ENCODE data around the gene TMEM86B. TPM values are rescaled to one million over a fixed set of nuclear protein-coding genes. Genes with fewer than 3 reads are reported as not detected.

Gene TMEM86B
- total and polyA plus RNA-seq, 2 experiments from 2014 or later, result 1.1 to 3.2 TPM

DNA sequence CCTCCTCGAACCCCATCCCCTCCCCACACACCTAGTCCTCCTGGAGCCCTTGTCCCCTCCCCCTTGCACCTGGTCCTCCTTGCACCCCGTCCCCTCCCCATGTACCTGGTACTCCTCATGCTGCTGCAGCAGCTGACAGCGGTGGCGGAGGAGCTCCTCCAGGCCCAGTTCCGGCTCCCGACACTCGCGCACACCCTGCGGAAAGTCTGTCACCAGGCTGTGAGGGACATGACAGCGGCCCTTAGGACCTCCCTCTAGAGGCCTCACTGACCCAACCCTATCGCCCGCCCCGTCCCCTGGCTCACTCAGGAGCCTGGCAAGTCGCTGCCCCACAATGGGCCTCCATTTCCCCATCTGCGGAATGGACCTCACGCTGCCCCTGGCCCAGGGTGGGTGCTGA, 36.6 kb upstream of the TMEM86B start:
- ATAC-seq, result no peak

More for the DNA sequence above, 36.6 kb upstream of the TMEM86B start:
- H3K27ac Mint-ChIP-seq, result no peak overlapping the region
- H3K27me3 ChIP-seq (ENCODE audit: insufficient read depth), result no peaks in the 10 kb centered on the region
- DNase-seq (ENCODE audit: low spot score), result no peak
- no peaks in the 10 kb centered on the region for H3K36me3 ChIP-seq (ENCODE audit: insufficient read depth)
- 0 out of 2 replicates have a peak, but pooled peaks cover 4% of the 10 kb centered on the region for H3K79me2 ChIP-seq (replicated peaks; ENCODE audit: insufficient read depth)
- TF ChIP-seq ZNF114 (CRISPR knock-in tag; IDR thresholded peaks at IDR 0.05) (no peak), POLR2AphosphoS5 (IDR thresholded peaks at IDR 0.05; ENCODE audit: low read depth) (no peak), EZH2 (IDR thresholded peaks at IDR 0.05; ENCODE audit: low read depth, unreplicated experiment) (no peak), NANOG (IDR thresholded peaks at IDR 0.05; ENCODE audit: borderline replicate concordance) (no peak), ZNF331 (CRISPR knock-in tag; IDR thresholded peaks at IDR 0.05; ENCODE audit: low read depth) (no peak), CREB1 (CRISPR knock-in tag; IDR thresholded peaks at IDR 0.05; ENCODE audit: low read depth) (no peak), EZH2phosphoT487 (IDR thresholded peaks at IDR 0.05; ENCODE audit: unreplicated experiment) (no peak), JUNB (IDR thresholded peaks at IDR 0.05; ENCODE audit: unreplicated experiment) (no peak), STAT1 (IDR thresholded peaks at IDR 0.05; ENCODE audit: unreplicated experiment) (no peak)
- TF ChIP-seq, protein P1, sequence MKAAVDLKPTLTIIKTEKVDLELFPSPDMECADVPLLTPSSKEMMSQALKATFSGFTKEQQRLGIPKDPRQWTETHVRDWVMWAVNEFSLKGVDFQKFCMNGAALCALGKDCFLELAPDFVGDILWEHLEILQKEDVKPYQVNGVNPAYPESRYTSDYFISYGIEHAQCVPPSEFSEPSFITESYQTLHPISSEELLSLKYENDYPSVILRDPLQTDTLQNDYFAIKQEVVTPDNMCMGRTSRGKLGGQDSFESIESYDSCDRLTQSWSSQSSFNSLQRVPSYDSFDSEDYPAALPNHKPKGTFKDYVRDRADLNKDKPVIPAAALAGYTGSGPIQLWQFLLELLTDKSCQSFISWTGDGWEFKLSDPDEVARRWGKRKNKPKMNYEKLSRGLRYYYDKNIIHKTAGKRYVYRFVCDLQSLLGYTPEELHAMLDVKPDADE (IDR thresholded peaks at IDR 0.05), result no peak
- TF ChIP-seq, protein P2, sequence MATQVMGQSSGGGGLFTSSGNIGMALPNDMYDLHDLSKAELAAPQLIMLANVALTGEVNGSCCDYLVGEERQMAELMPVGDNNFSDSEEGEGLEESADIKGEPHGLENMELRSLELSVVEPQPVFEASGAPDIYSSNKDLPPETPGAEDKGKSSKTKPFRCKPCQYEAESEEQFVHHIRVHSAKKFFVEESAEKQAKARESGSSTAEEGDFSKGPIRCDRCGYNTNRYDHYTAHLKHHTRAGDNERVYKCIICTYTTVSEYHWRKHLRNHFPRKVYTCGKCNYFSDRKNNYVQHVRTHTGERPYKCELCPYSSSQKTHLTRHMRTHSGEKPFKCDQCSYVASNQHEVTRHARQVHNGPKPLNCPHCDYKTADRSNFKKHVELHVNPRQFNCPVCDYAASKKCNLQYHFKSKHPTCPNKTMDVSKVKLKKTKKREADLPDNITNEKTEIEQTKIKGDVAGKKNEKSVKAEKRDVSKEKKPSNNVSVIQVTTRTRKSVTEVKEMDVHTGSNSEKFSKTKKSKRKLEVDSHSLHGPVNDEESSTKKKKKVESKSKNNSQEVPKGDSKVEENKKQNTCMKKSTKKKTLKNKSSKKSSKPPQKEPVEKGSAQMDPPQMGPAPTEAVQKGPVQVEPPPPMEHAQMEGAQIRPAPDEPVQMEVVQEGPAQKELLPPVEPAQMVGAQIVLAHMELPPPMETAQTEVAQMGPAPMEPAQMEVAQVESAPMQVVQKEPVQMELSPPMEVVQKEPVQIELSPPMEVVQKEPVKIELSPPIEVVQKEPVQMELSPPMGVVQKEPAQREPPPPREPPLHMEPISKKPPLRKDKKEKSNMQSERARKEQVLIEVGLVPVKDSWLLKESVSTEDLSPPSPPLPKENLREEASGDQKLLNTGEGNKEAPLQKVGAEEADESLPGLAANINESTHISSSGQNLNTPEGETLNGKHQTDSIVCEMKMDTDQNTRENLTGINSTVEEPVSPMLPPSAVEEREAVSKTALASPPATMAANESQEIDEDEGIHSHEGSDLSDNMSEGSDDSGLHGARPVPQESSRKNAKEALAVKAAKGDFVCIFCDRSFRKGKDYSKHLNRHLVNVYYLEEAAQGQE (IDR thresholded peaks at IDR 0.05; ENCODE audit: unreplicated experiment), result no peak
- TF ChIP-seq, protein P3, sequence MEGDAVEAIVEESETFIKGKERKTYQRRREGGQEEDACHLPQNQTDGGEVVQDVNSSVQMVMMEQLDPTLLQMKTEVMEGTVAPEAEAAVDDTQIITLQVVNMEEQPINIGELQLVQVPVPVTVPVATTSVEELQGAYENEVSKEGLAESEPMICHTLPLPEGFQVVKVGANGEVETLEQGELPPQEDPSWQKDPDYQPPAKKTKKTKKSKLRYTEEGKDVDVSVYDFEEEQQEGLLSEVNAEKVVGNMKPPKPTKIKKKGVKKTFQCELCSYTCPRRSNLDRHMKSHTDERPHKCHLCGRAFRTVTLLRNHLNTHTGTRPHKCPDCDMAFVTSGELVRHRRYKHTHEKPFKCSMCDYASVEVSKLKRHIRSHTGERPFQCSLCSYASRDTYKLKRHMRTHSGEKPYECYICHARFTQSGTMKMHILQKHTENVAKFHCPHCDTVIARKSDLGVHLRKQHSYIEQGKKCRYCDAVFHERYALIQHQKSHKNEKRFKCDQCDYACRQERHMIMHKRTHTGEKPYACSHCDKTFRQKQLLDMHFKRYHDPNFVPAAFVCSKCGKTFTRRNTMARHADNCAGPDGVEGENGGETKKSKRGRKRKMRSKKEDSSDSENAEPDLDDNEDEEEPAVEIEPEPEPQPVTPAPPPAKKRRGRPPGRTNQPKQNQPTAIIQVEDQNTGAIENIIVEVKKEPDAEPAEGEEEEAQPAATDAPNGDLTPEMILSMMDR (conservative IDR thresholded peaks at IDR 0.05; ENCODE audit: low read depth in 2 of 2), result no peak
- TF ChIP-seq, protein P4, sequence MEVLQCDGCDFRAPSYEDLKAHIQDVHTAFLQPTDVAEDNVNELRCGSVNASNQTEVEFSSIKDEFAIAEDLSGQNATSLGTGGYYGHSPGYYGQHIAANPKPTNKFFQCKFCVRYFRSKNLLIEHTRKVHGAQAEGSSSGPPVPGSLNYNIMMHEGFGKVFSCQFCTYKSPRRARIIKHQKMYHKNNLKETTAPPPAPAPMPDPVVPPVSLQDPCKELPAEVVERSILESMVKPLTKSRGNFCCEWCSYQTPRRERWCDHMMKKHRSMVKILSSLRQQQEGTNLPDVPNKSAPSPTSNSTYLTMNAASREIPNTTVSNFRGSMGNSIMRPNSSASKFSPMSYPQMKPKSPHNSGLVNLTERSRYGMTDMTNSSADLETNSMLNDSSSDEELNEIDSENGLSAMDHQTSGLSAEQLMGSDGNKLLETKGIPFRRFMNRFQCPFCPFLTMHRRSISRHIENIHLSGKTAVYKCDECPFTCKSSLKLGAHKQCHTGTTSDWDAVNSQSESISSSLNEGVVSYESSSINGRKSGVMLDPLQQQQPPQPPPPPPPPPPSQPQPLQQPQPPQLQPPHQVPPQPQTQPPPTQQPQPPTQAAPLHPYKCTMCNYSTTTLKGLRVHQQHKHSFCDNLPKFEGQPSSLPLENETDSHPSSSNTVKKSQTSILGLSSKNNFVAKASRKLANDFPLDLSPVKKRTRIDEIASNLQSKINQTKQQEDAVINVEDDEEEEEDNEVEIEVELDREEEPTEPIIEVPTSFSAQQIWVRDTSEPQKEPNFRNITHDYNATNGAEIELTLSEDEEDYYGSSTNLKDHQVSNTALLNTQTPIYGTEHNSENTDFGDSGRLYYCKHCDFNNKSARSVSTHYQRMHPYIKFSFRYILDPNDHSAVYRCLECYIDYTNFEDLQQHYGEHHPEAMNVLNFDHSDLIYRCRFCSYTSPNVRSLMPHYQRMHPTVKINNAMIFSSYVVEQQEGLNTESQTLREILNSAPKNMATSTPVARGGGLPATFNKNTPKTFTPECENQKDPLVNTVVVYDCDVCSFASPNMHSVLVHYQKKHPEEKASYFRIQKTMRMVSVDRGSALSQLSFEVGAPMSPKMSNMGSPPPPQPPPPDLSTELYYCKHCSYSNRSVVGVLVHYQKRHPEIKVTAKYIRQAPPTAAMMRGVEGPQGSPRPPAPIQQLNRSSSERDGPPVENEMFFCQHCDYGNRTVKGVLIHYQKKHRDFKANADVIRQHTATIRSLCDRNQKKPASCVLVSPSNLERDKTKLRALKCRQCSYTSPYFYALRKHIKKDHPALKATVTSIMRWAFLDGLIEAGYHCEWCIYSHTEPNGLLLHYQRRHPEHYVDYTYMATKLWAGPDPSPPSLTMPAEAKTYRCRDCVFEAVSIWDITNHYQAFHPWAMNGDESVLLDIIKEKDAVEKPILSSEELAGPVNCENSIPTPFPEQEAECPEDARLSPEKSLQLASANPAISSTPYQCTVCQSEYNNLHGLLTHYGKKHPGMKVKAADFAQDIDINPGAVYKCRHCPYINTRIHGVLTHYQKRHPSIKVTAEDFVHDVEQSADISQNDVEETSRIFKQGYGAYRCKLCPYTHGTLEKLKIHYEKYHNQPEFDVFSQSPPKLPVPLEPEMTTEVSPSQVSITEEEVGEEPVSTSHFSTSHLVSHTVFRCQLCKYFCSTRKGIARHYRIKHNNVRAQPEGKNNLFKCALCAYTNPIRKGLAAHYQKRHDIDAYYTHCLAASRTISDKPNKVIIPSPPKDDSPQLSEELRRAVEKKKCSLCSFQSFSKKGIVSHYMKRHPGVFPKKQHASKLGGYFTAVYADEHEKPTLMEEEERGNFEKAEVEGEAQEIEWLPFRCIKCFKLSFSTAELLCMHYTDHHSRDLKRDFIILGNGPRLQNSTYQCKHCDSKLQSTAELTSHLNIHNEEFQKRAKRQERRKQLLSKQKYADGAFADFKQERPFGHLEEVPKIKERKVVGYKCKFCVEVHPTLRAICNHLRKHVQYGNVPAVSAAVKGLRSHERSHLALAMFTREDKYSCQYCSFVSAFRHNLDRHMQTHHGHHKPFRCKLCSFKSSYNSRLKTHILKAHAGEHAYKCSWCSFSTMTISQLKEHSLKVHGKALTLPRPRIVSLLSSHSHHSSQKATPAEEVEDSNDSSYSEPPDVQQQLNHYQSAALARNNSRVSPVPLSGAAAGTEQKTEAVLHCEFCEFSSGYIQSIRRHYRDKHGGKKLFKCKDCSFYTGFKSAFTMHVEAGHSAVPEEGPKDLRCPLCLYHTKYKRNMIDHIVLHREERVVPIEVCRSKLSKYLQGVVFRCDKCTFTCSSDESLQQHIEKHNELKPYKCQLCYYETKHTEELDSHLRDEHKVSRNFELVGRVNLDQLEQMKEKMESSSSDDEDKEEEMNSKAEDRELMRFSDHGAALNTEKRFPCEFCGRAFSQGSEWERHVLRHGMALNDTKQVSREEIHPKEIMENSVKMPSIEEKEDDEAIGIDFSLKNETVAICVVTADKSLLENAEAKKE (CRISPR knock-in tag; IDR thresholded peaks at IDR 0.05), result no peak
- no peak overlapping the region for H3K4me3 Mint-ChIP-seq
- H3K4me2 ChIP-seq, result no peak overlapping the region
- H3K4me1 ChIP-seq (ENCODE audit: insufficient read depth), result peaks cover 4% of the 10 kb centered on the region
- 0 out of 2 replicates have a peak, but pooled peaks cover 4% of the 10 kb centered on the region for H3K9me2 ChIP-seq (ENCODE audit: insufficient read depth)
- peaks cover 15% of the 10 kb centered on the region for H3K36me3 Mint-ChIP-seq (ENCODE audit: low read depth)
- H3K9me3 Mint-ChIP-seq, result peaks cover 11% of the 10 kb centered on the region
- no peak overlapping the region for H3K4me3 ChIP-seq
- H2AFZ ChIP-seq, result no peak overlapping the region
- H3K27ac ChIP-seq (ENCODE audit: low read depth), result no peak overlapping the region
- peaks cover 10% of the 10 kb centered on the region for H3K4me1 Mint-ChIP-seq
- peaks cover 16% of the 10 kb centered on the region for H3F3A ChIP-seq (replicated peaks; ENCODE audit: low read depth)
- no peaks in the 10 kb centered on the region for H3K27me3 Mint-ChIP-seq (ENCODE audit: insufficient read depth, low read depth, poor library complexity)
- no peaks in the 10 kb centered on the region; the same call in 1 of the 2 replicates for H4K20me1 ChIP-seq (replicated peaks; ENCODE audit: insufficient read depth)

All from GM23338 (cell line).